Fibroblast of lung (primary cell): ENCODE results near the gene TCIRG1. TPM values are rescaled to one million over a fixed set of nuclear protein-coding genes. Genes with fewer than 3 reads are reported as not detected.

Experiments
- DNase-seq, 2 donors: peaks; one replicate each; pipeline versions ENCODE4 v3.0.0 to v3.0.0-alpha.2; 2010; ENCODE audit warnings: low read depth in 2 of 2
- H2AFZ ChIP-seq: 2 replicates; pipeline ENCODE4 v1.5.1; 2012; ENCODE audit warnings: low read length, control low read depth, inconsistent platforms
- H3K27ac ChIP-seq: 2 replicates; pipeline ENCODE4 v1.5.1; 2011; ENCODE audit warnings: low read length, control low read depth; ENCODE audit not compliant: insufficient read depth
- H3K27me3 ChIP-seq: 2 replicates; pipeline ENCODE4 v1.5.1; 2011; ENCODE audit warnings: mild to moderate bottlenecking, low read length; ENCODE audit not compliant: control insufficient read depth, insufficient read depth
- H3K36me3 ChIP-seq: 2 replicates; pipeline ENCODE4 v1.5.1; 2011; ENCODE audit warnings: low read length; ENCODE audit not compliant: control insufficient read depth, insufficient read depth
- H3K4me1 ChIP-seq: 2 replicates; pipeline ENCODE4 v1.5.1; 2011; ENCODE audit warnings: low read length; ENCODE audit not compliant: control insufficient read depth, insufficient read depth; ENCODE audit errors: extremely low read depth
- H3K4me2 ChIP-seq: 2 replicates; pipeline ENCODE4 v1.5.1; 2011; ENCODE audit warnings: low read length, control low read depth; ENCODE audit not compliant: insufficient read depth; ENCODE audit errors: extremely low read depth
- H3K4me3 ChIP-seq, 4 experiments: fragments of 200-600 bp in 1 of 4; sonication (generic) in 1 of 4; replicated peaks in 1 of 4; 2 replicates each; pipeline ENCODE4 v1.5.1; 2011 to 2016; ENCODE audit warnings: low read length in 4 of 4, low read depth in 3 of 4, mild to moderate bottlenecking in 3 of 4, control low read depth in 2 of 4, inconsistent platforms in 1 of 4, mixed read lengths in 1 of 4; ENCODE audit not compliant: insufficient read depth in 1 of 4; ENCODE audit errors: control extremely low read depth in 1 of 4
- H3K79me2 ChIP-seq: 2 replicates; pipeline ENCODE4 v1.5.1; 2012; ENCODE audit warnings: mild to moderate bottlenecking, low read length, inconsistent platforms; ENCODE audit not compliant: control insufficient read depth, insufficient read depth
- H3K9ac ChIP-seq: 2 replicates; pipeline ENCODE4 v1.5.1; 2011; ENCODE audit warnings: mild to moderate bottlenecking, low read length, control low read depth; ENCODE audit not compliant: insufficient read depth
- H3K9me3 ChIP-seq: 2 replicates; pipeline ENCODE4 v1.5.1; 2012; ENCODE audit warnings: low read depth, low read length; ENCODE audit not compliant: control insufficient read depth, insufficient read depth
- H4K20me1 ChIP-seq: 2 replicates; pipeline ENCODE4 v1.5.1; 2011; ENCODE audit warnings: low read length; ENCODE audit not compliant: control insufficient read depth, insufficient read depth; ENCODE audit errors: extremely low read depth
- CTCF ChIP-seq, 2 donors: IDR thresholded peaks in 1 of 2; conservative IDR thresholded peaks in 1 of 2; 1 replicate in 1 of 2; 2 replicates in 1 of 2; pipeline ENCODE4 v1.5.1; 2011 to 2012; ENCODE audit warnings: low read length in 2 of 2, control low read depth in 1 of 2, inconsistent platforms in 1 of 2, low read depth in 1 of 2, mild to moderate bottlenecking in 1 of 2
- EZH2 ChIP-seq: IDR thresholded peaks from 2 replicates; pipeline ENCODE4 v1.5.1; 2012; ENCODE audit warnings: low read length, control low read depth, mild to moderate bottlenecking; ENCODE audit errors: missing control alignments
- polyA plus RNA-seq, 2 donors: library from polyadenylated mRNA; depleted of rRNA in 1 of 2; stranded (reverse) in 1 of 2; unstranded in 1 of 2; fragments of >200 nt; gene quantifications; 2 replicates each; pipeline ENCODE4 v1.2.1, GENCODE V29; 2011 to 2012; ENCODE audit warnings: missing spikeins in 1 of 2
- total RNA-seq: library from RNA; depleted of rRNA; stranded (reverse); fragments of >200 nt; gene quantifications from 2 replicates; pipeline ENCODE4 v1.2.1, GENCODE V29; 2014

Gene TCIRG1
- total and polyA plus RNA-seq, 2 donors (not counting 1 experiment from before 2014, with no cell fraction given): 26.7 to 46.2 TPM

GRCh38 chr11:68016161-68016903 is 22.5 kb upstream of the TCIRG1 start:
- no peaks in the 10 kb centered on the region for H3K27me3 ChIP-seq
- H3K9ac ChIP-seq: no peak overlapping the region
- TF ChIP-seq EZH2: no peak
- no peak for TF ChIP-seq CTCF (conservative IDR thresholded peaks at IDR 0.05 in 1 of 2, IDR thresholded peaks at IDR 0.05 in 1 of 2; ENCODE audit: low read depth in 1 of 2, low read length in 2 of 2)
- peaks cover 21% of the 10 kb centered on the region for H3K79me2 ChIP-seq
- H3K4me1 ChIP-seq: peaks cover 40% of the 10 kb centered on the region
- no peak overlapping the region for H3K27ac ChIP-seq
- no peak overlapping the region for H2AFZ ChIP-seq
- H3K9me3 ChIP-seq: no peaks in the 10 kb centered on the region
- H4K20me1 ChIP-seq: no peaks in the 10 kb centered on the region
- no peak overlapping the region for H3K4me2 ChIP-seq
- no peak overlapping the region for H3K4me3 ChIP-seq
- DNase-seq: no peak
- peaks cover 8% of the 10 kb centered on the region for H3K36me3 ChIP-seq

GRCh38 chr11:68016904-68017817 is 21.7 kb upstream of the TCIRG1 start:
- no peaks in the 10 kb centered on the region for H3K9me3 ChIP-seq
- H3K27me3 ChIP-seq: no peaks in the 10 kb centered on the region
- H3K36me3 ChIP-seq: peaks cover 9% of the 10 kb centered on the region
- no peak overlapping the region for H3K4me3 ChIP-seq
- no peaks in the 10 kb centered on the region for H4K20me1 ChIP-seq
- H3K79me2 ChIP-seq: peaks cover 13% of the 10 kb centered on the region
- H3K27ac ChIP-seq: no peak overlapping the region
- no peak overlapping the region for H3K4me2 ChIP-seq
- no peak overlapping the region for H2AFZ ChIP-seq
- peaks cover 33% of the 10 kb centered on the region for H3K4me1 ChIP-seq
- TF ChIP-seq EZH2 (no peak), CTCF (conservative IDR thresholded peaks at IDR 0.05 in 1 of 2, IDR thresholded peaks at IDR 0.05 in 1 of 2; ENCODE audit: low read depth in 1 of 2, low read length in 2 of 2) (no peak)
- peak in 1 of 2 donors; percentile 29 for DNase-seq
- no peak overlapping the region for H3K9ac ChIP-seq
